ENCODE measurements around the gene SLC5A5. TPM values are rescaled to one million over a fixed set of nuclear protein-coding genes. Genes with fewer than 3 reads are reported as not detected.

Gene SLC5A5
- polyA plus RNA-seq, 1 donor, result not detected

DNA sequence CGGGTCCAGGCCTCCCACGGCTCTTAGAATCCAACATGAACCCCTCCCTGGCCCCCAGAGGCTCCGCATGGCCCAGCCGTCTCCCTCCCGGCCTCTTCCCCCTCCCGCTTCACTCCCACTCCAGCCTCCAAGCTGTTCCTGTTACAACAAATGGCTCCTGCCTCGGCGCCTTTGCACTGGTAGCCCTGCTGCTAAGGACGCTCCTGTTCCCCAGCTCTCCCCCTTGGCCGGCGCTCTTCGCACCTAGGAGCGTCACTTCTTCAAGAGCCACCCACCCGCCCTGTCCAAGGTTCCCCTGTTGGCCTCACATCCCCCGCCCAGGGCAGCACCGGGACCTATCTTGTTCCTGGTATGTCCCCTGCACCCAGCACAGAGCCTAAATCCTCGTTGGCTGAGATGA is 70.4 kb downstream of the SLC5A5 start:
- H3K4me3 ChIP-seq (ENCODE audit: low read length), result no peak overlapping the region
- peaks cover 3% of the 10 kb centered on the region for H3K4me1 ChIP-seq (ENCODE audit: control insufficient read depth, insufficient read depth, low read length)
- no peaks in the 10 kb centered on the region for H3K27me3 ChIP-seq (ENCODE audit: control insufficient read depth, insufficient read depth, low read length)
- no peaks in the 10 kb centered on the region for H3K9me3 ChIP-seq (ENCODE audit: control insufficient read depth, low read depth, low read length)
- DNase-seq, result peak in 1 of 2 donors; percentile 45
- no CpG with 5 or more reads among the region's 17 CpGs for WGBS (ENCODE audit: insufficient coverage, low lambda C conversion rate)
- H3K27ac ChIP-seq (ENCODE audit: low read length), result no peak overlapping the region
- H3K36me3 ChIP-seq (ENCODE audit: control insufficient read depth, insufficient read depth, low read length), result peaks cover 9% of the 10 kb centered on the region

- WGBS (ENCODE audit: insufficient coverage, low lambda C conversion rate), result no CpG with 5 or more reads among the region's 41 CpGs
- Histone ChIP-seq H3K27me3 (ENCODE audit: control insufficient read depth, insufficient read depth, low read length) (no peaks in the 10 kb centered on the region), H3K36me3 (ENCODE audit: control insufficient read depth, insufficient read depth, low read length) (peaks cover 7% of the 10 kb centered on the region), H3K27ac (ENCODE audit: low read length) (no peak overlapping the region), H3K4me1 (ENCODE audit: control insufficient read depth, insufficient read depth, low read length) (peaks cover 6% of the 10 kb centered on the region), H3K4me3 (ENCODE audit: low read length) (no peak overlapping the region), H3K9me3 (ENCODE audit: control insufficient read depth, low read depth, low read length) (no peaks in the 10 kb centered on the region)
- DNase-seq, result peak in 1 of 2 donors; percentile 66
Observed at GRCh38 chr19:17942582-17943273, 71.0 kb downstream of the SLC5A5 start.

- Histone ChIP-seq H3K4me1 (ENCODE audit: control insufficient read depth, insufficient read depth, low read length) (peaks cover 7% of the 10 kb centered on the region), H3K4me3 (ENCODE audit: low read length) (no peak overlapping the region), H3K27ac (ENCODE audit: low read length) (no peak overlapping the region), H3K36me3 (ENCODE audit: control insufficient read depth, insufficient read depth, low read length) (peaks cover 7% of the 10 kb centered on the region), H3K9me3 (ENCODE audit: control insufficient read depth, low read depth, low read length) (no peaks in the 10 kb centered on the region), H3K27me3 (ENCODE audit: control insufficient read depth, insufficient read depth, low read length) (peaks cover under 1% of the 10 kb centered on the region)
- WGBS (ENCODE audit: insufficient coverage, low lambda C conversion rate), result no CpG with 5 or more reads among the region's 57 CpGs
- no peak for DNase-seq
Observed at GRCh38 chr19:17943274-17944221, 71.8 kb downstream of the SLC5A5 start.

GRCh38 chr19:17944301-17944700 is 72.6 kb downstream of the SLC5A5 start:
- Histone ChIP-seq H3K27ac (ENCODE audit: low read length) (no peak overlapping the region), H3K36me3 (ENCODE audit: control insufficient read depth, insufficient read depth, low read length) (peaks cover 6% of the 10 kb centered on the region), H3K9me3 (ENCODE audit: control insufficient read depth, low read depth, low read length) (no peaks in the 10 kb centered on the region), H3K27me3 (ENCODE audit: control insufficient read depth, insufficient read depth, low read length) (peaks cover 8% of the 10 kb centered on the region), H3K4me3 (ENCODE audit: low read length) (no peak overlapping the region), H3K4me1 (ENCODE audit: control insufficient read depth, insufficient read depth, low read length) (peaks cover 14% of the 10 kb centered on the region)
- WGBS (ENCODE audit: insufficient coverage, low lambda C conversion rate), result no CpG with 5 or more reads among the region's 4 CpGs
- no peak for DNase-seq

Other genes with a start within 250 kb of the SLC5A5 start
- 2.7 TPM for gene UNC13A, start 183.6 kb upstream of the SLC5A5 start, polyA plus RNA-seq
- gene MAP1S, start 152.5 kb upstream of the SLC5A5 start, polyA plus RNA-seq, result 21.2 TPM
- gene FCHO1, start 120.5 kb upstream of the SLC5A5 start, polyA plus RNA-seq, result 2.5 TPM
- gene B3GNT3, start 76.8 kb upstream of the SLC5A5 start, polyA plus RNA-seq, result 91.7 TPM
- gene INSL3, start 50.4 kb upstream of the SLC5A5 start, polyA plus RNA-seq, result 1.6 TPM
- gene JAK3, start 24.0 kb upstream of the SLC5A5 start, polyA plus RNA-seq, result 9.9 TPM
- 1,919 TPM for gene RPL18A, start 12.0 kb upstream of the SLC5A5 start, polyA plus RNA-seq
- gene CCDC124, start 61.1 kb downstream of the SLC5A5 start, polyA plus RNA-seq, result 49.7 TPM
- 1.1 TPM for gene KCNN1, start 95.2 kb downstream of the SLC5A5 start, polyA plus RNA-seq
- 7.7 TPM for gene ARRDC2, start 136.2 kb downstream of the SLC5A5 start, polyA plus RNA-seq
- 1.2 TPM for gene IL12RB1, start 215.0 kb downstream of the SLC5A5 start, polyA plus RNA-seq
- gene MAST3, start 225.8 kb downstream of the SLC5A5 start, polyA plus RNA-seq, result 27.9 TPM

Data from large intestine (tissue), 3 donors.